Lower leg skin (tissue), 3 donors: Measurements from ENCODE around the gene ANO6.

ENCODE experiments used
- CTCF ChIP-seq, 3 donors: fragments of 450-650 bp; IDR thresholded peaks; one replicate each; pipeline ENCODE4 v1.5.1; 2016; ENCODE audit warnings: antibody characterized with exemption in 3 of 3, mild to moderate bottlenecking in 3 of 3, moderate library complexity in 2 of 3
- POLR2A ChIP-seq, 2 donors: fragments of 450-650 bp; IDR thresholded peaks; one replicate each; pipeline ENCODE4 v1.6.1; 2016 to 2017; ENCODE audit warnings: antibody characterized with exemption in 2 of 2, mild to moderate bottlenecking in 1 of 2, moderate library complexity in 1 of 2

GRCh38 chr12:45355730-45356129 is 139.8 kb downstream of the ANO6 start:
- TF ChIP-seq CTCF (IDR thresholded peaks at IDR 0.05) = no peak
- TF ChIP-seq POLR2A (IDR thresholded peaks at IDR 0.05) = no peak
